Measurements from ENCODE around the gene SCN9A. TPM values are rescaled to one million over a fixed set of nuclear protein-coding genes. Genes with fewer than 3 reads are reported as not detected.
A peak's percentile ranks its signal among the peaks of the same experiment; 100 is the strongest.

The SCN9A gene
- total and polyA plus RNA-seq, 2 of the 8 experiments (the other 6 are each of a cell fraction or from before 2014, with no cell fraction given) = 1.6 to 6.2 TPM

- Histone ChIP-seq H3K23ac (ENCODE audit: insufficient read length) (no peak overlapping the region), H3K27ac (ENCODE audit: low read depth, low read length) (no peak overlapping the region), H3K56ac (replicated peaks; ENCODE audit: insufficient read length, low read depth, low read length) (no peak overlapping the region)
- TF ChIP-seq SIX5 (IDR thresholded peaks at IDR 0.05; ENCODE audit: low read depth, low read length) (no peak), BRCA1 (IDR thresholded peaks at IDR 0.05; ENCODE audit: low read depth, low read length) (no peak), CBX5 (IDR thresholded peaks at IDR 0.05; ENCODE audit: low read depth, low read length) (no peak), EGR1 (IDR thresholded peaks at IDR 0.05; ENCODE audit: borderline replicate concordance, low read depth, low read length) (no peak), BCL11A (IDR thresholded peaks at IDR 0.05; ENCODE audit: low read depth in 2 of 2, low read length in 2 of 2) (no peak), KDM5A (IDR thresholded peaks at IDR 0.05; ENCODE audit: low read length) (no peak), RFX5 (IDR thresholded peaks at IDR 0.05; ENCODE audit: borderline replicate concordance, low read depth, low read length) (no peak), SUZ12 (IDR thresholded peaks at IDR 0.05; ENCODE audit: low read length) (no peak), POLR2AphosphoS5 (IDR thresholded peaks at IDR 0.05; ENCODE audit: low read depth, low read length) (no peak), RAD21 (IDR thresholded peaks at IDR 0.05 in 1 of 2, conservative IDR thresholded peaks at IDR 0.05 in 1 of 2; ENCODE audit: low read depth in 2 of 2, low read length in 2 of 2) (peak; percentile 65 to 77), KDM4A (IDR thresholded peaks at IDR 0.05; ENCODE audit: low read depth, low read length, severe bottlenecking) (no peak), HDAC2 (IDR thresholded peaks at IDR 0.05; ENCODE audit: borderline replicate concordance in 1 of 2, low read depth in 2 of 2, low read length in 2 of 2) (no peak)
- TF ChIP-seq, protein P1, sequence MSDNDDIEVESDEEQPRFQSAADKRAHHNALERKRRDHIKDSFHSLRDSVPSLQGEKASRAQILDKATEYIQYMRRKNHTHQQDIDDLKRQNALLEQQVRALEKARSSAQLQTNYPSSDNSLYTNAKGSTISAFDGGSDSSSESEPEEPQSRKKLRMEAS (IDR thresholded peaks at IDR 0.05) = no peak
Observed at GRCh38 chr2:166419616-166419934, 43.8 kb upstream of the SCN9A start.

More at GRCh38 chr2:166419616-166419934, 43.8 kb upstream of the SCN9A start:
- Histone ChIP-seq H3K9me3 (ENCODE audit: insufficient read depth in 2 of 2, low read depth in 1 of 2, low read length in 1 of 2) (no peaks in the 10 kb centered on the region), H4K8ac (ENCODE audit: extremely low read depth, insufficient read depth, low read length) (no peak overlapping the region), H3K4ac (replicated peaks; ENCODE audit: insufficient read length, low read depth, low read length) (no peak overlapping the region), H3K4me1 (replicated peaks in 1 of 4; ENCODE audit: control insufficient read depth in 3 of 4, insufficient read depth in 4 of 4, low read length in 3 of 4) (no peaks in the 10 kb centered on the region), H3K4me2 (ENCODE audit: insufficient read depth in 1 of 2, low read depth in 2 of 2, low read length in 2 of 2) (no peak overlapping the region), H2BK12ac (ENCODE audit: low read depth, low read length) (no peak overlapping the region), H2BK20ac (ENCODE audit: low read length) (no peak overlapping the region), H3K79me1 (ENCODE audit: low read depth, low read length) (no peaks in the 10 kb centered on the region), H2BK5ac (ENCODE audit: low read depth, low read length) (no peak overlapping the region), H4K5ac (ENCODE audit: insufficient read length, low read depth, low read length) (no peak overlapping the region), H2AFZ (ENCODE audit: low read length) (peak overlapping the region; percentile 84), H3K18ac (ENCODE audit: extremely low read depth, low read length) (no peak overlapping the region), H3K27me3 (replicated peaks in 1 of 4; ENCODE audit: control insufficient read depth in 3 of 4, extremely low read depth in 1 of 4, insufficient read depth in 3 of 4, low read length in 3 of 4) (no peaks in the 10 kb centered on the region), H2AK5ac (ENCODE audit: low read depth, low read length) (no peak overlapping the region), H3K36me3 (ENCODE audit: control insufficient read depth in 2 of 4, insufficient read depth in 4 of 4, low read length in 3 of 4) (no peaks in the 10 kb centered on the region), H2BK15ac (ENCODE audit: low read length) (no peak overlapping the region), H3K23me2 (ENCODE audit: low read depth, low read length) (no peaks in the 10 kb centered on the region), H3K14ac (ENCODE audit: insufficient read length) (no peak overlapping the region), H3K4me3 (ENCODE audit: extremely low read depth in 1 of 4, insufficient read depth in 2 of 4, low read depth in 3 of 4, low read length in 4 of 4) (no peak overlapping the region), H4K91ac (replicated peaks; ENCODE audit: insufficient read length, low read length) (no peak overlapping the region), H4K20me1 (replicated peaks in 1 of 2; ENCODE audit: control insufficient read depth in 1 of 2, insufficient read depth in 2 of 2, low read length in 2 of 2) (no peaks in the 10 kb centered on the region), H2BK120ac (replicated peaks; ENCODE audit: low read depth, low read length) (no peak overlapping the region), H3K9ac (replicated peaks in 1 of 4; ENCODE audit: extremely low read depth in 1 of 4, low read depth in 3 of 4, low read length in 3 of 4) (no peak overlapping the region), H3K79me2 (ENCODE audit: control insufficient read depth in 1 of 2, insufficient read depth in 2 of 2, low read length in 2 of 2) (no peaks in the 10 kb centered on the region)
- 58% methylated on average over 2 of the region's 2 CpGs; no CpG with 5 or more reads in 1 of the 2 experiments for WGBS, 2 experiments (ENCODE audit: extremely low coverage in 1 of 2, insufficient coverage in 1 of 2, insufficient read length in 1 of 2, insufficient replicate concordance in 2 of 2, low coverage in 1 of 2, low lambda C conversion rate in 2 of 2, missing lambda C conversion rate in 1 of 2)
- ChIA-PET CTCF (ENCODE audit: partially characterized antibody) (interaction anchor here (0.6 to 1.5 kb wide), 14 partner anchors 15 to 879 kb away, joined by 3 to 13 read pairs (median 3); no protein-coding TSS in a partner anchor), POLR2A (ENCODE audit: partially characterized antibody) (no interaction called here)
- no peak for DNase-seq (ENCODE audit: low read depth in 1 of 2, low spot score in 2 of 2)
- peak; percentile 78 for FAIRE-seq

All from H1 (cell line).